Upper lobe of left lung (tissue), 4 donors: ENCODE results near the gene PTEN.

Experiments used
- POLR2A ChIP-seq, 4 donors: fragments of 450-650 bp; IDR thresholded peaks; one replicate each; pipeline ENCODE4 v1.5.1; 2016 to 2017; ENCODE audit warnings: antibody characterized with exemption in 4 of 4, mild to moderate bottlenecking in 2 of 4
- TF ChIP-seq, protein P1 (sequence below), 6 experiments: fragments of 450-650 bp in 4 of 6; fragments of 200-600 bp in 2 of 6; sonication (generic) in 2 of 6; IDR thresholded peaks; one replicate each; pipeline ENCODE4 v1.5.1; 2016 to 2019; ENCODE audit warnings: antibody characterized with exemption in 6 of 6

DNA sequence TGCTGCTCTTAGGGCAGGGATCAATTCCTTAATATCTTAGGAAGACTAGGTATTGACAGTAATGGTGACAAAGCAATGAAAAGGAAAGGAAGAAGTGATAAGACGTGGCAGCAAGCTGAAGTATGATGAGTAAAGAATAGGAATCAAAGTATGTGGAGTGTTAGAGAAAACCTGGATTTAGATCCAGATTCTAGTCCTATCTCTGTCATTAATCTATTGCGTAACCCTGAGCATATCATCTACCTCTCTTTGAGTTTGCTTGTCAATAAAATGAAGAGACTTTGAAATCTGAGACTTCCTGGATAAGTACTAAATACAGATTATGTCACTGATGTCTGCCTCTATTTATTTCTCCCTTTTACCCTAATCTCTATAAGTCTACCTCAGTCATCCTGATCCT, 89.2 kb downstream of the PTEN start:
- TF ChIP-seq POLR2A (IDR thresholded peaks at IDR 0.05): no peak
- TF ChIP-seq, protein P1, sequence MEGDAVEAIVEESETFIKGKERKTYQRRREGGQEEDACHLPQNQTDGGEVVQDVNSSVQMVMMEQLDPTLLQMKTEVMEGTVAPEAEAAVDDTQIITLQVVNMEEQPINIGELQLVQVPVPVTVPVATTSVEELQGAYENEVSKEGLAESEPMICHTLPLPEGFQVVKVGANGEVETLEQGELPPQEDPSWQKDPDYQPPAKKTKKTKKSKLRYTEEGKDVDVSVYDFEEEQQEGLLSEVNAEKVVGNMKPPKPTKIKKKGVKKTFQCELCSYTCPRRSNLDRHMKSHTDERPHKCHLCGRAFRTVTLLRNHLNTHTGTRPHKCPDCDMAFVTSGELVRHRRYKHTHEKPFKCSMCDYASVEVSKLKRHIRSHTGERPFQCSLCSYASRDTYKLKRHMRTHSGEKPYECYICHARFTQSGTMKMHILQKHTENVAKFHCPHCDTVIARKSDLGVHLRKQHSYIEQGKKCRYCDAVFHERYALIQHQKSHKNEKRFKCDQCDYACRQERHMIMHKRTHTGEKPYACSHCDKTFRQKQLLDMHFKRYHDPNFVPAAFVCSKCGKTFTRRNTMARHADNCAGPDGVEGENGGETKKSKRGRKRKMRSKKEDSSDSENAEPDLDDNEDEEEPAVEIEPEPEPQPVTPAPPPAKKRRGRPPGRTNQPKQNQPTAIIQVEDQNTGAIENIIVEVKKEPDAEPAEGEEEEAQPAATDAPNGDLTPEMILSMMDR (IDR thresholded peaks at IDR 0.05): no peak
